Activated CD4-positive, alpha-beta T cell treated with anti-CD3 and anti-CD28 coated beads, Interleukin-2, amount 50 U/mL, for 48 hours (primary cell): ENCODE results near the gene PITPNC1.
"Not testable (repeated sequence)": the region's sequence is repeated elsewhere in the genome, so short reads cannot be mapped to it uniquely, and the experiment has no call there.

Source experiments
- DNase-seq, 2 experiments: peaks; one replicate each; pipeline ENCODE4 v3.0.0-alpha.2; 2020

Gene PITPNC1

GRCh38 chr17:67401598-67402504 lies 24.8 kb downstream of the PITPNC1 start:
- DNase-seq: no peak

GRCh38 chr17:67403065-67403464 lies 26.0 kb downstream of the PITPNC1 start:
- DNase-seq: no peak

GRCh38 chr17:67403483-67403882 lies 26.4 kb downstream of the PITPNC1 start:
- no peak for DNase-seq

- DNase-seq: not testable (repeated sequence)
These were observed 31.4 kb downstream of the PITPNC1 start for GRCh38 chr17:67408455-67408830.

GRCh38 chr17:67411397-67411796 lies 34.3 kb downstream of the PITPNC1 start:
- no peak for DNase-seq

- DNase-seq: no peak
These were observed 35.0 kb downstream of the PITPNC1 start for GRCh38 chr17:67412032-67412431.

GRCh38 chr17:67412941-67413340 lies 35.9 kb downstream of the PITPNC1 start:
- no peak for DNase-seq

- no peak for DNase-seq
These were observed 36.3 kb downstream of the PITPNC1 start for GRCh38 chr17:67413388-67413787.

- DNase-seq: no peak
These were observed 37.0 kb downstream of the PITPNC1 start for GRCh38 chr17:67414130-67414529.

GRCh38 chr17:67414559-67414958 lies 37.5 kb downstream of the PITPNC1 start:
- DNase-seq: no peak

- no peak for DNase-seq
These were observed 38.2 kb downstream of the PITPNC1 start for GRCh38 chr17:67415291-67415690.

- DNase-seq: no peak
These were observed 40.4 kb downstream of the PITPNC1 start for GRCh38 chr17:67417507-67417906.

- DNase-seq: no peak
These were observed 43.9 kb downstream of the PITPNC1 start for GRCh38 chr17:67420994-67421393.

GRCh38 chr17:67421869-67422273 lies 44.8 kb downstream of the PITPNC1 start:
- peak in 1 of 2 experiments; percentile 44 for DNase-seq

GRCh38 chr17:67422296-67422695 lies 45.2 kb downstream of the PITPNC1 start:
- not testable (repeated sequence) for DNase-seq

- DNase-seq: no peak
These were observed 45.8 kb downstream of the PITPNC1 start for GRCh38 chr17:67422897-67423296.

- no peak for DNase-seq
These were observed 48.6 kb downstream of the PITPNC1 start for GRCh38 chr17:67425571-67426160.

GRCh38 chr17:67427424-67427823 lies 50.3 kb downstream of the PITPNC1 start:
- DNase-seq: no peak

GRCh38 chr17:67430515-67430914 lies 53.4 kb downstream of the PITPNC1 start:
- DNase-seq: not testable (repeated sequence)

GRCh38 chr17:67431249-67432015 lies 54.4 kb downstream of the PITPNC1 start:
- no peak for DNase-seq

GRCh38 chr17:67433248-67433924 lies 56.3 kb downstream of the PITPNC1 start:
- DNase-seq: no peak

GRCh38 chr17:67434061-67434525 lies 57.0 kb downstream of the PITPNC1 start:
- DNase-seq: peak; percentile 42 to 59

- DNase-seq: peak; percentile 54 to 62
These were observed 58.0 kb downstream of the PITPNC1 start for GRCh38 chr17:67435122-67435521.
